HepG2 (cell line): ENCODE data around the gene RAET1E. TPM values are rescaled to one million over a fixed set of nuclear protein-coding genes. Genes with fewer than 3 reads are reported as not detected.

Experiments
- FOXM1 ChIP-seq: sonication (generic); formaldehyde crosslinking; IDR thresholded peaks from 2 replicates; pipeline ENCODE4 v1.5.0; 2020; ENCODE audit warnings: missing genetic modification reagents
- PRMT3 ChIP-seq: sonication (generic); formaldehyde crosslinking; IDR thresholded peaks from 2 replicates; pipeline ENCODE4 v1.8.1; 2022; ENCODE audit warnings: low read depth, mild to moderate bottlenecking, moderate library complexity, missing genetic modification reagents, borderline replicate concordance
- RELA ChIP-seq: sonication (generic); formaldehyde crosslinking; IDR thresholded peaks from 2 replicates; pipeline ENCODE4 v1.4.0; 2020; ENCODE audit warnings: missing genetic modification reagents
- RORA ChIP-seq: sonication (generic); formaldehyde crosslinking; IDR thresholded peaks from 2 replicates; pipeline ENCODE4 v1.5.0; 2020; ENCODE audit warnings: mild to moderate bottlenecking, missing genetic modification reagents, moderate library complexity
- SATB2 ChIP-seq: sonication (generic); formaldehyde crosslinking; IDR thresholded peaks from 2 replicates; pipeline ENCODE4 v1.5.0; 2020; ENCODE audit warnings: missing genetic modification reagents
- THAP11 ChIP-seq: IDR thresholded peaks from 2 replicates; pipeline ENCODE4 v1.6.1; 2016; ENCODE audit warnings: missing biosample characterization, missing genetic modification reagents
- ZNF136 ChIP-seq: sonication (generic); formaldehyde crosslinking; IDR thresholded peaks from 2 replicates; pipeline ENCODE4 v1.8.1; 2022; ENCODE audit warnings: low read depth, mild to moderate bottlenecking, moderate library complexity, missing genetic modification reagents
- ZNF3 ChIP-seq: IDR thresholded peaks from 2 replicates; pipeline ENCODE4 v1.7.0; 2017; ENCODE audit warnings: inconsistent platforms
- ZNF367 ChIP-seq: sonication (generic); formaldehyde crosslinking; IDR thresholded peaks from 2 replicates; pipeline ENCODE4 v1.4.0; 2020; ENCODE audit warnings: missing genetic modification reagents, borderline replicate concordance
- ZNF431 ChIP-seq: sonication (generic); formaldehyde crosslinking; IDR thresholded peaks from 2 replicates; pipeline ENCODE4 v1.9.0; 2022; ENCODE audit warnings: missing genetic modification reagents, low read depth, mild to moderate bottlenecking, borderline replicate concordance
- ZSCAN29 ChIP-seq: sonication (generic); formaldehyde crosslinking; conservative IDR thresholded peaks from 2 replicates; pipeline ENCODE4 v1.4.0; 2020; ENCODE audit warnings: mild to moderate bottlenecking, missing genetic modification reagents
- polyA plus RNA-seq, 8 experiments: library from polyadenylated mRNA; depleted of rRNA in 3 of 8; stranded (reverse) in 7 of 8; unstranded in 1 of 8; fragments of >200 nt; fragmentation: Illumina TruSeq in 4 of 8; extraction: Trizol in 4 of 8; gene quantifications; 2 replicates each; pipeline versions ENCODE4 v1.2.1 to v1.2.3, GENCODE V29; 2011 to 2016; ENCODE audit warnings: low read depth in 4 of 8, missing spikeins in 1 of 8, mixed read lengths in 1 of 8; ENCODE audit not compliant: insufficient read depth in 1 of 8
- total RNA-seq, 5 experiments: library from RNA; depleted of rRNA; stranded (reverse); fragments of >200 nt; fragmentation: Illumina TruSeq; extraction: Trizol; gene quantifications; 2 replicates each; pipeline ENCODE4 v1.2.3, GENCODE V29; 2016; ENCODE audit warnings: low read depth in 1 of 5
- TF ChIP-seq, protein P1 (sequence below): sonication (generic); formaldehyde crosslinking; IDR thresholded peaks from 2 replicates; pipeline ENCODE4 v1.5.0; 2020; ENCODE audit warnings: missing genetic modification reagents
- TF ChIP-seq, protein P2 (sequence below): sonication (generic); formaldehyde crosslinking; IDR thresholded peaks from 2 replicates; pipeline ENCODE4 v1.4.0; 2020; ENCODE audit warnings: missing genetic modification reagents
- TF ChIP-seq, protein P3 (sequence below), 2 experiments: IDR thresholded peaks; 2 replicates each; pipeline ENCODE4 v1.6.1; 2011 to 2012; ENCODE audit warnings: low read length in 2 of 2, borderline replicate concordance in 1 of 2, low read depth in 1 of 2, mild to moderate bottlenecking in 1 of 2, moderate library complexity in 1 of 2
- TF ChIP-seq, protein P4 (sequence below): sonication (generic); formaldehyde crosslinking; IDR thresholded peaks from 2 replicates; pipeline ENCODE4 v1.5.1; 2020; ENCODE audit warnings: missing genetic modification reagents, mild to moderate bottlenecking, borderline replicate concordance

The RAET1E gene
- total and polyA plus RNA-seq, 2 of the 13 experiments (the other 11 are each of a cell fraction or from before 2014, with no cell fraction given), result not detected

DNA sequence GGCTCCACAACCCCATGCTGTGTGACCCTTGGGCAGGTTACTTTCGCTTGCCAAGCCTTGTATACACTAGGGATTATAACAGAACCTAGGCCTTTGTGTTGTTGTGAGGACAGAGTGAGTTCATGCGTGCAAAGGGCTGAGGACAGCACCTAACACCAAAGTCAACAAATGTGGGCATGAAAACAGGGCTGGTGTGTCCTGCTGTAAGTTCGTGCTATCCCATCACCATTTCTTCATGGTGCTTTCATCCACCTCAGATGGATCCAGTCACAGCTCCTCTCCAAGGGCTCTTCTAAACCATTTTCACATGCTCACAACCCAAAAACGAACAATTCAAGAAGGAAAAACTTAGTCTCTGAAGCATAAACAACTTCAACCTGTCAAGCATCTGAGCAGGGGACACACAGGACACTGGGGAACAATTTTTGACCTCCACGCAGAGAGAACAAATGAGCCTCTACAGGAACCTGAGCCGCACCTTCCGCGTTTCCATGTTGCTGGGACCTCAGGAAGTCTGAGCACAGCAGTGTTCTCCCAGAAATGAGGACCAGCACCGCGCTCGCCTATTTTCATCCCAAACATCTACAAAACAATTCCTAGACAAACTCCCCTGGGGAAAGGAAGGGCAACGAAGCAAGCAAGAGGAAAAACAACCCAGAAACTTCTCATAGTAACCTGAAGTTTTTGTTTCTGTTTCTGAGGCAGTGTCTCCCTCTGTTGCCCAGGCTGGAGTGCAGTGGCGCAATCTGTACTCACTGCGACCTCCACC lies 36.9 kb downstream of the RAET1E start (continued):
- no peak for TF ChIP-seq ZNF431 (CRISPR knock-in tag)
- no peak for TF ChIP-seq PRMT3 (CRISPR knock-in tag)
- TF ChIP-seq RELA (CRISPR knock-in tag), result no peak
- TF ChIP-seq, protein P1, sequence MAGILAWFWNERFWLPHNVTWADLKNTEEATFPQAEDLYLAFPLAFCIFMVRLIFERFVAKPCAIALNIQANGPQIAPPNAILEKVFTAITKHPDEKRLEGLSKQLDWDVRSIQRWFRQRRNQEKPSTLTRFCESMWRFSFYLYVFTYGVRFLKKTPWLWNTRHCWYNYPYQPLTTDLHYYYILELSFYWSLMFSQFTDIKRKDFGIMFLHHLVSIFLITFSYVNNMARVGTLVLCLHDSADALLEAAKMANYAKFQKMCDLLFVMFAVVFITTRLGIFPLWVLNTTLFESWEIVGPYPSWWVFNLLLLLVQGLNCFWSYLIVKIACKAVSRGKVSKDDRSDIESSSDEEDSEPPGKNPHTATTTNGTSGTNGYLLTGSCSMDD (CRISPR knock-in tag), result no peak
- no peak for TF ChIP-seq SATB2 (CRISPR knock-in tag)
- no peak; the same call in 1 of the 2 replicates for TF ChIP-seq ZNF136
- TF ChIP-seq, protein P2, sequence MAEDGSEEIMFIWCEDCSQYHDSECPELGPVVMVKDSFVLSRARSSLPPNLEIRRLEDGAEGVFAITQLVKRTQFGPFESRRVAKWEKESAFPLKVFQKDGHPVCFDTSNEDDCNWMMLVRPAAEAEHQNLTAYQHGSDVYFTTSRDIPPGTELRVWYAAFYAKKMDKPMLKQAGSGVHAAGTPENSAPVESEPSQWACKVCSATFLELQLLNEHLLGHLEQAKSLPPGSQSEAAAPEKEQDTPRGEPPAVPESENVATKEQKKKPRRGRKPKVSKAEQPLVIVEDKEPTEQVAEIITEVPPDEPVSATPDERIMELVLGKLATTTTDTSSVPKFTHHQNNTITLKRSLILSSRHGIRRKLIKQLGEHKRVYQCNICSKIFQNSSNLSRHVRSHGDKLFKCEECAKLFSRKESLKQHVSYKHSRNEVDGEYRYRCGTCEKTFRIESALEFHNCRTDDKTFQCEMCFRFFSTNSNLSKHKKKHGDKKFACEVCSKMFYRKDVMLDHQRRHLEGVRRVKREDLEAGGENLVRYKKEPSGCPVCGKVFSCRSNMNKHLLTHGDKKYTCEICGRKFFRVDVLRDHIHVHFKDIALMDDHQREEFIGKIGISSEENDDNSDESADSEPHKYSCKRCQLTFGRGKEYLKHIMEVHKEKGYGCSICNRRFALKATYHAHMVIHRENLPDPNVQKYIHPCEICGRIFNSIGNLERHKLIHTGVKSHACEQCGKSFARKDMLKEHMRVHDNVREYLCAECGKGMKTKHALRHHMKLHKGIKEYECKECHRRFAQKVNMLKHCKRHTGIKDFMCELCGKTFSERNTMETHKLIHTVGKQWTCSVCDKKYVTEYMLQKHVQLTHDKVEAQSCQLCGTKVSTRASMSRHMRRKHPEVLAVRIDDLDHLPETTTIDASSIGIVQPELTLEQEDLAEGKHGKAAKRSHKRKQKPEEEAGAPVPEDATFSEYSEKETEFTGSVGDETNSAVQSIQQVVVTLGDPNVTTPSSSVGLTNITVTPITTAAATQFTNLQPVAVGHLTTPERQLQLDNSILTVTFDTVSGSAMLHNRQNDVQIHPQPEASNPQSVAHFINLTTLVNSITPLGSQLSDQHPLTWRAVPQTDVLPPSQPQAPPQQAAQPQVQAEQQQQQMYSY (CRISPR knock-in tag), result 0 out of 2 replicates have a peak, but pooled peaks have one; percentile 21
- TF ChIP-seq ZNF367 (CRISPR knock-in tag), result no peak
- TF ChIP-seq, protein P3, sequence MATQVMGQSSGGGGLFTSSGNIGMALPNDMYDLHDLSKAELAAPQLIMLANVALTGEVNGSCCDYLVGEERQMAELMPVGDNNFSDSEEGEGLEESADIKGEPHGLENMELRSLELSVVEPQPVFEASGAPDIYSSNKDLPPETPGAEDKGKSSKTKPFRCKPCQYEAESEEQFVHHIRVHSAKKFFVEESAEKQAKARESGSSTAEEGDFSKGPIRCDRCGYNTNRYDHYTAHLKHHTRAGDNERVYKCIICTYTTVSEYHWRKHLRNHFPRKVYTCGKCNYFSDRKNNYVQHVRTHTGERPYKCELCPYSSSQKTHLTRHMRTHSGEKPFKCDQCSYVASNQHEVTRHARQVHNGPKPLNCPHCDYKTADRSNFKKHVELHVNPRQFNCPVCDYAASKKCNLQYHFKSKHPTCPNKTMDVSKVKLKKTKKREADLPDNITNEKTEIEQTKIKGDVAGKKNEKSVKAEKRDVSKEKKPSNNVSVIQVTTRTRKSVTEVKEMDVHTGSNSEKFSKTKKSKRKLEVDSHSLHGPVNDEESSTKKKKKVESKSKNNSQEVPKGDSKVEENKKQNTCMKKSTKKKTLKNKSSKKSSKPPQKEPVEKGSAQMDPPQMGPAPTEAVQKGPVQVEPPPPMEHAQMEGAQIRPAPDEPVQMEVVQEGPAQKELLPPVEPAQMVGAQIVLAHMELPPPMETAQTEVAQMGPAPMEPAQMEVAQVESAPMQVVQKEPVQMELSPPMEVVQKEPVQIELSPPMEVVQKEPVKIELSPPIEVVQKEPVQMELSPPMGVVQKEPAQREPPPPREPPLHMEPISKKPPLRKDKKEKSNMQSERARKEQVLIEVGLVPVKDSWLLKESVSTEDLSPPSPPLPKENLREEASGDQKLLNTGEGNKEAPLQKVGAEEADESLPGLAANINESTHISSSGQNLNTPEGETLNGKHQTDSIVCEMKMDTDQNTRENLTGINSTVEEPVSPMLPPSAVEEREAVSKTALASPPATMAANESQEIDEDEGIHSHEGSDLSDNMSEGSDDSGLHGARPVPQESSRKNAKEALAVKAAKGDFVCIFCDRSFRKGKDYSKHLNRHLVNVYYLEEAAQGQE (IDR thresholded peaks at IDR 0.05; ENCODE audit: borderline replicate concordance in 1 of 2, low read depth in 1 of 2, low read length in 2 of 2), result 0 out of 4 replicates have a peak, but pooled peaks of 1 of the 2 experiments have one; percentile 63
- TF ChIP-seq, protein P4, sequence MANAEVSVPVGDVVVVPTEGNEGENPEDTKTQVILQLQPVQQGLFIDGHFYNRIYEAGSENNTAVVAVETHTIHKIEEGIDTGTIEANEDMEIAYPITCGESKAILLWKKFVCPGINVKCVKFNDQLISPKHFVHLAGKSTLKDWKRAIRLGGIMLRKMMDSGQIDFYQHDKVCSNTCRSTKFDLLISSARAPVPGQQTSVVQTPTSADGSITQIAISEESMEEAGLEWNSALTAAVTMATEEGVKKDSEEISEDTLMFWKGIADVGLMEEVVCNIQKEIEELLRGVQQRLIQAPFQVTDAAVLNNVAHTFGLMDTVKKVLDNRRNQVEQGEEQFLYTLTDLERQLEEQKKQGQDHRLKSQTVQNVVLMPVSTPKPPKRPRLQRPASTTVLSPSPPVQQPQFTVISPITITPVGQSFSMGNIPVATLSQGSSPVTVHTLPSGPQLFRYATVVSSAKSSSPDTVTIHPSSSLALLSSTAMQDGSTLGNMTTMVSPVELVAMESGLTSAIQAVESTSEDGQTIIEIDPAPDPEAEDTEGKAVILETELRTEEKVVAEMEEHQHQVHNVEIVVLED (CRISPR knock-in tag), result peak; percentile 45; the same call in 1 of the 2 replicates
- TF ChIP-seq ZNF3 (CRISPR knock-in tag), result peak; percentile 26; the same call in 1 of the 2 replicates
- TF ChIP-seq FOXM1, result no peak
- no peak for TF ChIP-seq ZSCAN29 (CRISPR knock-in tag)
- TF ChIP-seq THAP11 (CRISPR knock-in tag), result peak; percentile 47
- TF ChIP-seq RORA (CRISPR knock-in tag), result no peak
